WTC11 (cell line): Measurements from ENCODE around the gene CPNE1. TPM values are rescaled to one million over a fixed set of nuclear protein-coding genes. Genes with fewer than 3 reads are reported as not detected.
A peak's percentile ranks its signal among the peaks of the same experiment; 100 is the strongest.

Experiments
- ATAC-seq: fragments of 200-7000 bp; cut with Tn5 transposase; 2 replicates; pipeline ENCODE4 v1.10.0; 2021; ENCODE audit warnings: mild to moderate bottlenecking, moderate library complexity
- CTCF ChIA-PET: fragments of 300-600 bp; sonication (Branson Sonifier 250); formaldehyde crosslinking; loops from one replicate; lab custom pipeline; 2021; ENCODE audit warnings: antibody characterized with exemption; lab: Charles Lee
- POLR2A ChIA-PET: fragments of 350-600 bp; sonication (Branson Sonifier 250); formaldehyde crosslinking; loops from one replicate; lab custom pipeline; 2021; ENCODE audit warnings: antibody characterized with exemption; lab: Charles Lee
- DNase-seq: peaks from one replicate; pipeline ENCODE4 v3.0.0; 2021; ENCODE audit warnings: low spot score
- H3K27ac Mint-ChIP-seq: 2 replicates; pipeline ENCODE4 v1.8.0; 2021; ENCODE audit warnings: mixed read lengths
- H3K27me3 Mint-ChIP-seq: 2 replicates; pipeline ENCODE4 v1.8.0; 2021; ENCODE audit warnings: low read depth, mild to moderate bottlenecking, moderate library complexity, mixed read lengths
- H3K36me3 Mint-ChIP-seq: 2 replicates; pipeline ENCODE4 v1.8.0; 2021; ENCODE audit warnings: mixed read lengths
- H3K4me1 Mint-ChIP-seq: 2 replicates; pipeline ENCODE4 v1.8.0; 2022; ENCODE audit warnings: mixed read lengths
- H3K4me3 Mint-ChIP-seq: 2 replicates; pipeline ENCODE4 v1.8.0; 2021; ENCODE audit warnings: mild to moderate bottlenecking, moderate library complexity, mixed read lengths
- H3K9me3 Mint-ChIP-seq: 2 replicates; pipeline ENCODE4 v1.8.0; 2021; ENCODE audit warnings: mixed read lengths
- AR ChIP-seq: fragments of 250-450 bp; sonication (Bioruptor Pico); IDR thresholded peaks from 2 replicates; pipeline ENCODE4 v1.9.0; 2021; ENCODE audit warnings: mild to moderate bottlenecking
- ARID4B ChIP-seq: sonication (generic); formaldehyde crosslinking; IDR thresholded peaks from 2 replicates; pipeline ENCODE4 v1.8.0; 2023; ENCODE audit warnings: missing genetic modification reagents, mild to moderate bottlenecking, borderline replicate concordance
- ATF2 ChIP-seq: sonication (generic); formaldehyde crosslinking; IDR thresholded peaks from 2 replicates; pipeline ENCODE4 v1.8.1; 2022; ENCODE audit warnings: low read depth, missing genetic modification reagents, borderline replicate concordance
- CDX4 ChIP-seq: fragments of 250-450 bp; sonication (Bioruptor Pico); IDR thresholded peaks from 2 replicates; pipeline ENCODE4 v1.9.0; 2021; ENCODE audit warnings: moderate library complexity, mild to moderate bottlenecking, inconsistent platforms, borderline replicate concordance
- FOXP4 ChIP-seq: sonication (generic); formaldehyde crosslinking; IDR thresholded peaks from 2 replicates; pipeline ENCODE4 v1.8.0; 2022; ENCODE audit warnings: mild to moderate bottlenecking, missing genetic modification reagents
- IRF2 ChIP-seq: sonication (generic); formaldehyde crosslinking; IDR thresholded peaks from 2 replicates; pipeline ENCODE4 v1.8.0; 2022; ENCODE audit warnings: low read depth, missing genetic modification reagents, borderline replicate concordance
- JUN ChIP-seq: sonication (generic); formaldehyde crosslinking; IDR thresholded peaks from 2 replicates; pipeline ENCODE4 v1.8.0; 2023; ENCODE audit warnings: mild to moderate bottlenecking, missing genetic modification reagents
- KAT7 ChIP-seq: sonication (generic); formaldehyde crosslinking; IDR thresholded peaks from 2 replicates; pipeline ENCODE4 v1.8.1; 2023; ENCODE audit warnings: missing genetic modification reagents, mild to moderate bottlenecking, borderline replicate concordance
- NR2C2 ChIP-seq: sonication (generic); formaldehyde crosslinking; IDR thresholded peaks from 2 replicates; pipeline ENCODE4 v1.8.0; 2022; ENCODE audit warnings: mild to moderate bottlenecking, missing genetic modification reagents
- PRDM15 ChIP-seq: sonication (generic); formaldehyde crosslinking; IDR thresholded peaks from 2 replicates; pipeline ENCODE4 v1.8.0; 2022; ENCODE audit warnings: missing genetic modification reagents
- RELA ChIP-seq: sonication (generic); formaldehyde crosslinking; IDR thresholded peaks from 2 replicates; pipeline ENCODE4 v1.8.1; 2022; ENCODE audit warnings: missing genetic modification reagents, mild to moderate bottlenecking, borderline replicate concordance
- RORB ChIP-seq: fragments of 250-450 bp; sonication (Bioruptor Pico); IDR thresholded peaks from 2 replicates; pipeline ENCODE4 v1.9.0; 2021; ENCODE audit warnings: mild to moderate bottlenecking
- SMAD3 ChIP-seq: sonication (generic); formaldehyde crosslinking; IDR thresholded peaks from 2 replicates; pipeline ENCODE4 v1.8.0; 2022; ENCODE audit warnings: missing genetic modification reagents, mild to moderate bottlenecking, borderline replicate concordance
- STAT6 ChIP-seq: sonication (generic); formaldehyde crosslinking; conservative IDR thresholded peaks from 2 replicates; pipeline ENCODE4 v1.8.1; 2023; ENCODE audit warnings: mild to moderate bottlenecking, low read depth, missing genetic modification reagents, moderate library complexity
- TEAD1 ChIP-seq: sonication (generic); formaldehyde crosslinking; IDR thresholded peaks from 2 replicates; pipeline ENCODE4 v1.8.0; 2022; ENCODE audit warnings: mild to moderate bottlenecking, missing genetic modification reagents
- ZNF396 ChIP-seq: fragments of 250-450 bp; sonication (Bioruptor Pico); IDR thresholded peaks from 2 replicates; pipeline ENCODE4 v1.8.0; 2021; ENCODE audit warnings: mild to moderate bottlenecking, moderate library complexity, borderline replicate concordance
- total RNA-seq: library from RNA; stranded (reverse); gene quantifications from 3 replicates; pipeline ENCODE4 v1.2.3, GENCODE V29; 2021

Gene CPNE1
- total RNA-seq, 1 experiment from 2014 or later = 312 TPM

- POLR2A ChIA-PET = interaction anchor here (0.9 to 1.7 kb wide), 6 partner anchors 43 to 255 kb away, joined by 3 to 6 read pairs (median 4); partner anchors contain the start of genes ERGIC3, RBM39, SCAND1 and SPAG4
- peaks cover 19% of the 10 kb centered on the region for H3K4me1 Mint-ChIP-seq
- no peaks in the 10 kb centered on the region for H3K27me3 Mint-ChIP-seq
- CTCF ChIA-PET = interaction anchor here (0.6 to 1.5 kb wide), 4 partner anchors 20 to 874 kb away, joined by 3 to 5 read pairs (median 3); partner anchors contain the start of genes RBM39 and TGIF2
- peak within 1 kb of the TSS; percentile 96 for H3K27ac Mint-ChIP-seq
- DNase-seq = peak; percentile 85
- H3K4me3 Mint-ChIP-seq = peak within 1 kb of the TSS; percentile 93
- peak; percentile 86 for ATAC-seq
- H3K9me3 Mint-ChIP-seq = no peaks in the 10 kb centered on the region
- peaks cover 27% of the 10 kb centered on the region for H3K36me3 Mint-ChIP-seq
- peak; percentile 67; the same call in 1 of the 2 replicates for TF ChIP-seq ARID4B (CRISPR knock-in tag)
- TF ChIP-seq RORB = no peak
- no peak for TF ChIP-seq PRDM15 (CRISPR knock-in tag)
- peak; percentile 99 for TF ChIP-seq NR2C2 (CRISPR knock-in tag)
- TF ChIP-seq JUN (CRISPR knock-in tag) = 0 out of 2 replicates have a peak, but pooled peaks have one; percentile 8
- no peak for TF ChIP-seq TEAD1
- no peak for TF ChIP-seq CDX4 (CRISPR knock-in tag)
- TF ChIP-seq IRF2 (CRISPR knock-in tag) = no peak
- TF ChIP-seq ATF2 (CRISPR knock-in tag) = 0 out of 2 replicates have a peak, but pooled peaks have one; percentile 30
- TF ChIP-seq AR = no peak
- TF ChIP-seq SMAD3 (CRISPR knock-in tag) = peak; percentile 81
- 0 out of 2 replicates have a peak, but pooled peaks have one; percentile 48 for TF ChIP-seq STAT6 (CRISPR knock-in tag)
- no peak for TF ChIP-seq KAT7 (CRISPR knock-in tag)
- TF ChIP-seq FOXP4 (CRISPR knock-in tag) = no peak
- no peak for TF ChIP-seq ZNF396
- no peak for TF ChIP-seq RELA (CRISPR knock-in tag)
Observed at GRCh38 chr20:35699127-35699956, 34.6 kb upstream of the CPNE1 start, which contains the start of the genes NFS1 and ROMO1. Gene NFS1, minus strand, starts transcription at chr20:35699352. Its CDS starts 64 bp downstream, at chr20:35699288. Gene ROMO1, plus strand, starts transcription at chr20:35699405. Its CDS starts 228 bp downstream, at chr20:35699633.
